ENCODE measurements around the gene FAM9B.
"Not testable (repeated sequence)": the region's sequence is repeated elsewhere in the genome, so short reads cannot be mapped to it uniquely, and the experiment has no call there.

FAM9B gene

GRCh38 chrX:9033989-9034388 lies at the start of gene FAM9B:
Gene FAM9B (minus strand): TSS chrX:9034127. CDS start chrX:9032986, 1,141 bp downstream.
- no peak for DNase-seq

- DNase-seq, result no peak
Observed at GRCh38 chrX:9081271-9081670, 47.3 kb upstream of the FAM9B start.

DNA sequence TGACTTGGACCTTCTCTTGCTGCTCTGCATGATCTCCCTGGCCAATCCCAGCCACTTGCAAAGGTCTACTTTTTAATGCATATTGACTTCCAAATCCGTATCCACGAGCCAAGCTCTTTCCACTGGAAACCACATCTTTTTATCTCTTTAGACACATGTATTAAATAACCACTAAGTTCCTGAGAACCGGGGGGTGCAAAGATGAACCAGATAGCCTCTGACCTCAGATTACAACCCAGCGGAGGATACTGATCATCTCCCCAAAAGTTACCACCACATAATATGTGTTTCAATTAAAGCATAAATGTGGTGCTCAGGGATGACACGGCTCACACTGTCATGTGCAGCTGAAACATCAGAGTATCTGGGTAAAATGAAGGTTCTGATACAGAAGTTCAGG lies 40.4 kb upstream of the FAM9B start:
- no peak for DNase-seq

DNA sequence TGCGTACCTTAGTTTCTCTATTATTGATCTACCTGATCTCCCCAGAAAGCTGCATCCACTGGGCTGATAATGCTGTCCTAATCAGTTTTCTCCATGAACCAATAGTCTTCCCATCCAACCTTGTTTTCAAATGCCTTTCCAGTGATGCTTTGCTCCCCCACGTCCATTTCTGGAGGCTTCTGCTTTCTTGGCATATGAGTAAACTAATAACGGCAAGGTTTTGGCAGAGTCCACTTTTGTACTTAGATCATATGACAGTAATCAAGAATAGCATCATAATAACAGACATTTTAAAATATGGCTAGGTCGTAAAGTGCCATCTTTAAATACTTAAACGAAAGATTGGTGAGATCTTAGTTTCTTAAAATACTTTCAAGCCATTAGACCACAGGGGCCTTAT lies 38.4 kb upstream of the FAM9B start:
- no peak for DNase-seq

DNA sequence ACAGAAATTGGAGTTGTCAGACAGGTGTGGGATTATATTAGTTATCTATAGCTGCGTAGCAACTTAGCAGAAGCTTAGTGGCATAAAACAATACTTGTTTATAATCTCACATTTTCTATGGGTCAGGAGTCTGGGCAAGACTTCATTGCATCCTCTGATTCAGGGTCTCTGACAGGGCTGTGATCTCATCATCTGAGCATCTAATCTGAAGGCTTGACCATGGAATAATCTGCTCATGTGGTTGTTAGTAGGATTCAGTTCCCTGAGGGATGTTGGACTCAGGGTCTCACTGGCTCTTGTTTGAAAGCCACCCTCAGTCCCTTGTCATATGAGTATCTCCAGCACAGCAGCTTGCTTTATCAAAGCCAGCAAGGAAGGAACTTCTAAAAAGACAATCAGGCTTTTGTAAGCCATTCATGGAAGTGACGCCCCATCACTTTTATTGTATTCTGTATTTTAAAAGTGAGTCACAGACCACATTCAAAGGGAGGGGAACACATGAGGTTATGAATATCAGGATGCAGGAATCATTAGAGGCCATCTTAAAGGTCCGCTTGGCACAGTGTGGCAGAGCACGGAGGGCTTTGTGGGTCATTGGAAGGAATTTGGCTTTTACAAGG lies 37.2 kb upstream of the FAM9B start:
- DNase-seq, result no peak

GRCh38 chrX:9069573-9069972 lies 35.6 kb upstream of the FAM9B start:
- no peak for DNase-seq

DNA sequence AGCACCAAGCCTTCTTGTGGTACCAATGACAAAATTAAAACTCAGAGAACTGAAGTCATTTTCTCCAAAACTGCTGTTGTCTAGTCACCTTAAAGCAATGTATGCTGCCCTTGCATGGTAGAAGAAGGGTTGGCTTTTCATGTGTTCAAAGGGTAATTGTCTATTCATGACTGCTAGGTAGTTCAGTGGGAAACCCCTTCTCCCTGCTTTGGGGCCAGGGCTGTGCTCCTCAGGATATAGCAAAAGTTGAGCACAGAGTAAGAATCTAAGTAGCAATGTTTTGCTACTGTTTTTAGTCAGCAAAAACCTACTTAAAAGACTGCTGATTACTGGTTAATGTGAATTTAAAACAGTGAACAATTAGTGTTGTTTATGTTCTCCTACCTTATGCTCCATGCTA lies 30.8 kb upstream of the FAM9B start:
- no peak for DNase-seq

- DNase-seq, result no peak
Observed at GRCh38 chrX:9062641-9063040, 28.7 kb upstream of the FAM9B start.

DNA sequence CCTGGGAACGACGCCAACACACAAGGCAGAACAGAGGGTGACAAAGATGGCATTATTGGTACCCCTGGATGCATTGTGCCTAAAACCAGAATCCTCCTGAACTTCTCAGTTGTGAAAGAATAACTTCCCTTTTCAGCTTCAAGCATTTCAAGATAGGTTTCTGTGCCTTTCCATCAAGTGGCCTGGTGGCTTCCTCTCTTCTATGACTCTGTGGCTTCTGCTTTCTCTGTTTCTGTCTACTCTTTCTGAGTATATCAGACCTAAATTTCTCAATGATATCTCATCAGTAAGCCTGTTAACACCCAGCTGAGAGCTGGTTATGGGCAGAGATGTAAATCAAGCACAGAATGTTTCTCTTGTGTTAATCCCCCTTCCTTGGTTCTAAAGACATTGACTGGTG lies 21.4 kb upstream of the FAM9B start:
- no peak for DNase-seq

DNA sequence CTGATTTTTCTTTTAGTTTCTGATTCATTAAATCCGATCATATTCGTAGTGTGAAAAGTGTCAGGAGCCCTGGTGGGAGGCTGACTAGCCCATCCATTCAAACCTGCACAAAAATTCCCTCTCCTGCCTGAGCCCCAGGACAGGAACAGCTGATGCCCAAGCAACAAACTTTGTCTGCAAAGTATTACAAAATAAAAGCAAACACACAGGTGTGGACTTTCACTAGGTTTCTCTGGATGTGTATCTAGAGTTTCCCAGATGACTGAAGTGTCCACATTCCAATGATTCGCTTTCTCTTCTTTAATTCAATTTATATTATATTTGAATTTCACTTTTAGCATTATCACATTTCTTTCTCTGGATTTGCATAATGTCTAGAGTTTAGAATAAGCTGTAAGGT lies 18.2 kb upstream of the FAM9B start:
- DNase-seq, result no peak

DNA sequence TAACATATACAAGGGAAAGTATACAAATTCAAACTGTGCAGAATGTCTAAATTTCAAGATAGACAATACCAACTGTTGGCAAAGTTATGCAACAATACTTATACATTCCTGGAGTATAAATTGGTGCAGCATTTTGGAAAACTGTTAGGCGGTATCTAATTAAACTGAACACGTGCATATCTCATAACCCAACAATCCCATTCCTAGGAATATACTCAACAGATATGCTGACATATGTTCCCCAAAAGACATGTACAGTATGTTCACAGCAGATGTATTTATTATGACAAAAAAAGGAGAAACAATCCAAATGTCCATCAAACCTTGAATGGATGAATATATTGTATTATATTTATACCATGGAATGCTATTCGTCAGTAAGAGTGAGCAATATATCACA lies 16.4 kb upstream of the FAM9B start:
- DNase-seq, result no peak

- no peak for DNase-seq
Observed at GRCh38 chrX:9048801-9049200, 14.9 kb upstream of the FAM9B start.

- no peak for DNase-seq
Observed at GRCh38 chrX:9038244-9038643, 4.3 kb upstream of the FAM9B start.

GRCh38 chrX:9037296-9037695 lies 3.4 kb upstream of the FAM9B start:
- no peak for DNase-seq

DNA sequence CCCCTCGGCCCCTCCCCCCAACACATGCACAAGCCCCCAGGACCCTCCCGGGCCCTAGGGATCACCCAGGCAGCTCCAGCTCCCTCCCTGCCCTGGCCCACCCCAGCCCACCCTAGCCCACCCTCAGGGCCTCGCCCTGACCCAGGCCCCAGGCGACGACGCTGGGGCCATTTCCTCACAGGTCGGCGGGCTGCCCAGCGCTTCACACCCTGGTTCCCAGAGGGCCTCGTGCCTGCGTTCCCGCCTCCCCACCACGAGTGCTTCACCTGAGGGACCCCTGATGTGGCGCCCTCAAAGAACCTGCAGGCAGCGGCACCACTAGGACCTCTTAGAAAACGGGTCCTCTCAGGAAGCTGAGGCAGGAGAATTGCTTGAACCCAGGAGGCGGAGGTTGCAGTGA lies 341 bp downstream of the FAM9B start:
- DNase-seq, result no peak

GRCh38 chrX:9033179-9033578 lies 748 bp downstream of the FAM9B start:
- no peak for DNase-seq

DNA sequence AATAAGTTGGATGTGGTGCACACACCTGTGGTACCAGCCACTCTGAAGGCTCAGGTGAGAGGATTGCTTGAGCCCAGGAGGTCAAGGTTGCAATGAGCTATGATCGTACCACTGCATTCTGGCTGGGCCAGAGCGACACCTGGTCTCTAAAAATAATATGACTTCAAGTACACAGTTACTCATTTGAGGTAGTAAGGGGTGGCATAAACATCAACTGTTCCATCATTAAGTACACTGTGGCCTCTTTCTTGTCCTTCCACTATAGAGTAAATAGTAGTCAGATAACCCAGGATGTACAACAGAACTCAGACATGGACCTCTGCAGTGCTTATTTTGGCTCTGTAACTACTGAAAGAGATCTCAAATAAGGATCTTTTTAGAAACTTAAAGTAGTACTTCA lies 10.6 kb downstream of the FAM9B start:
- DNase-seq, result no peak

- DNase-seq, result no peak
Observed at GRCh38 chrX:9019151-9019550, 14.8 kb downstream of the FAM9B start.

DNA sequence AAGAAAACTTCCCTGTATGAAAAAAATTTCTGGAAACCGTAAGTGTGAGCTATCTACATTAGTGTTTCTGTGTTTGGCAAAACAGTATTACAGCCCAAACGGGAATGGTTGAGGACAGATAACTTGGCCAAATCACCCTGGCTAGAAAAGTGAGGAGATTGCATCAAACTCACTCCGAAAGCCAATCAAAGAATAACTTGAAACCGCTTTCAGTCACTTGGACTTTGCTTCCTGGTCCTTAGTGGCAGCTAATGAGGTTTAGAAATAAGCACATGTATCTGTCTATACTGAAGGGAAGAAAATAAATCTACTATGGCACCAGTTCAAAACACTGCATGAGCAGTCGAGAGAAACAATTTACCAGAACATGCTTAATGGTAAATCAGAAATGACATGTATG lies 15.6 kb downstream of the FAM9B start:
- DNase-seq, result not testable (repeated sequence)

DNA sequence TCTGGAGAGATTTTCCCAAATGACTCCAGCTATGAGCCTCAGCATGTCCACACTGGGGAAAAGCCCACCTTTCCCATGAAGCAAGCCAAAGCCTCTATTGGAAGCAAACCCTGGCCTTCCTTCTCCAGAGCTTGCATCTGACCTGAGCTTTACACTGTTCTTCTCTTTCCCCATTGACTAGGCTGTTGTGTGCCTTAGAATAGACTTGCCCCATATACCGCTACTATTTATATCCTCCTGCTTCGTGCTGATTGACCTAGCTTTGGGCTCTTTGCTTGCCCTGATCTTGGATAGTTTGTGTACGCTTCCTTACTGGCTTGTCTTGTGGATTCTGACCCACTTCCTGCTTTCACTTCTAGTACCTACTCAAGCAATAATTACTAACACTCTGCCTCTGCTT lies 30.9 kb downstream of the FAM9B start:
- DNase-seq, result no peak

- DNase-seq, result peak; percentile 19 to 41
Observed at GRCh38 chrX:8988446-8988845, 45.5 kb downstream of the FAM9B start.

GRCh38 chrX:8987672-8988250 lies 46.2 kb downstream of the FAM9B start:
- DNase-seq, result peak in 1 of 2 donors; percentile 20

GRCh38 chrX:8984231-8984630 lies 49.7 kb downstream of the FAM9B start:
- DNase-seq, result no peak

GRCh38 chrX:8981723-8982122 lies 52.2 kb downstream of the FAM9B start:
- DNase-seq, result no peak

- DNase-seq, result no peak
Observed at GRCh38 chrX:8980756-8981155, 53.2 kb downstream of the FAM9B start.
